Panc1 (cell line): ENCODE results near the gene MAP6. TPM values are rescaled to one million over a fixed set of nuclear protein-coding genes. Genes with fewer than 3 reads are reported as not detected.
"Not testable (repeated sequence)": the region's sequence is repeated elsewhere in the genome, so short reads cannot be mapped to it uniquely, and the experiment has no call there.

Experiments used
- ATAC-seq: fragments of 200-7000 bp; cut with Tn5 transposase; 2 replicates; pipeline ENCODE4 v1.9.1; 2020; ENCODE audit warnings: mild to moderate bottlenecking, moderate library complexity
- BruUV-seq: library from RNA; stranded (reverse); fragments of 400-500 nt; replicated peaks from 2 replicates; lab custom pipeline; 2021; lab: Mats Ljungman, UMichigan
- CTCF ChIA-PET: fragments of 300-600 bp; sonication (Branson Sonifier 250); formaldehyde crosslinking; loops from one replicate; lab custom pipeline; 2022; ENCODE audit warnings: antibody characterized with exemption; lab: Charles Lee
- POLR2A ChIA-PET: fragments of 300-600 bp; sonication (Branson Sonifier 250); formaldehyde crosslinking; loops from one replicate; lab custom pipeline; 2022; ENCODE audit warnings: antibody characterized with exemption; lab: Charles Lee
- DNase-seq: peaks from one replicate; pipeline ENCODE4 v3.0.0-alpha.2; 2010; ENCODE audit warnings: low read depth, low spot score
- H3K27ac ChIP-seq: 2 replicates; pipeline ENCODE4 v1.5.1; 2011; ENCODE audit warnings: mild to moderate bottlenecking, low read length, inconsistent platforms
- H3K27me3 ChIP-seq: fragments of 200-500 bp; sonication (Bioruptor generic); 2 replicates; pipeline ENCODE4 v1.6.0; 2014; ENCODE audit warnings: low read length, inconsistent platforms; ENCODE audit not compliant: control insufficient read depth, insufficient read depth
- H3K36me3 ChIP-seq: fragments of 200-500 bp; sonication (Bioruptor generic); 2 replicates; pipeline ENCODE4 v1.5.1; 2014; ENCODE audit warnings: inconsistent platforms, mild to moderate bottlenecking, low read length, moderate library complexity; ENCODE audit not compliant: control insufficient read depth, insufficient read depth
- H3K4me1 ChIP-seq: 2 replicates; pipeline ENCODE4 v1.5.1; 2011; ENCODE audit warnings: inconsistent platforms, mild to moderate bottlenecking, low read length, moderate library complexity; ENCODE audit not compliant: control insufficient read depth, insufficient read depth
- H3K4me3 ChIP-seq, 2 experiments: 2 replicates each; pipeline ENCODE4 v1.5.1; 2011 to 2012; ENCODE audit warnings: low read depth in 2 of 2, low read length in 2 of 2, mild to moderate bottlenecking in 2 of 2, inconsistent platforms in 1 of 2, moderate library complexity in 1 of 2
- H3K9me3 ChIP-seq: fragments of 200-500 bp; sonication (Bioruptor generic); 2 replicates; pipeline ENCODE4 v1.5.1; 2014; ENCODE audit warnings: low read depth, mild to moderate bottlenecking, inconsistent platforms, low read length, moderate library complexity; ENCODE audit not compliant: control insufficient read depth, insufficient read depth
- POLR2AphosphoS5 ChIP-seq: IDR thresholded peaks from 2 replicates; pipeline ENCODE4 v1.6.1; 2012; ENCODE audit warnings: mild to moderate bottlenecking, low read depth, low read length, moderate library complexity
- SIN3A ChIP-seq: IDR thresholded peaks from 2 replicates; pipeline ENCODE4 v1.6.1; 2012; ENCODE audit warnings: low read depth, mild to moderate bottlenecking, low read length, moderate library complexity, borderline replicate concordance; ENCODE audit not compliant: insufficient read depth
- TCF7L2 ChIP-seq: IDR thresholded peaks from 2 replicates; pipeline ENCODE4 v1.6.1; 2011; ENCODE audit warnings: mild to moderate bottlenecking, low read depth, low read length, inconsistent platforms
- in situ Hi-C: cut with HindIII; loops from 2 replicates; pipeline ENCODE4 v1.10.0; 2016; ENCODE audit warnings: low sequenced_read_pairs, low pct_unique_long_range_greater_than_20kb
- intact Hi-C: fragments of 100-400 bp; cut with micrococcal nuclease; formaldehyde crosslinking; loops from one replicate; pipeline ENCODE4 v1.10.0; 2022; ENCODE audit not compliant: unreplicated experiment
- total RNA-seq: library from RNA; stranded (reverse); gene quantifications from one replicate; pipeline ENCODE4 v1.2.1, GENCODE V29; 2021; ENCODE audit not compliant: unreplicated experiment
- TF ChIP-seq, protein P1 (sequence below), 2 experiments: IDR thresholded peaks; 2 replicates each; pipeline ENCODE4 v1.6.1; 2011 to 2012; ENCODE audit warnings: low read depth in 2 of 2, control low read depth in 1 of 2, low read length in 1 of 2, mild to moderate bottlenecking in 1 of 2, moderate library complexity in 1 of 2; ENCODE audit not compliant: insufficient read depth in 1 of 2
- TF ChIP-seq, protein P2 (sequence below): fragments of 450-650 bp; IDR thresholded peaks from 2 replicates; pipeline ENCODE4 v1.5.1; 2017; ENCODE audit warnings: mild to moderate bottlenecking

Gene MAP6
- total RNA-seq, 1 experiment from 2014 or later = 0.21 TPM

GRCh38 chr11:75689863-75690609 lies 21.2 kb upstream of the MAP6 start:
- intact Hi-C loops (no loop called here), in situ Hi-C loops (no loop called here)
- Histone ChIP-seq H3K9me3 (no peaks in the 10 kb centered on the region), H3K27me3 (peaks cover 5% of the 10 kb centered on the region; the same call in 1 of the 2 replicates), H3K4me3 (no peak overlapping the region), H3K27ac (no peak overlapping the region), H3K36me3 (no peaks in the 10 kb centered on the region), H3K4me1 (no peaks in the 10 kb centered on the region)
- POLR2A ChIA-PET = interaction anchor here (0.6 kb wide), 1 partner anchor 28 kb away, joined by 4 read pairs; no protein-coding TSS in a partner anchor
- ATAC-seq (no peak), DNase-seq (no peak)
- TF ChIP-seq SIN3A (no peak), POLR2AphosphoS5 (no peak), TCF7L2 (no peak)
- TF ChIP-seq, protein P1, sequence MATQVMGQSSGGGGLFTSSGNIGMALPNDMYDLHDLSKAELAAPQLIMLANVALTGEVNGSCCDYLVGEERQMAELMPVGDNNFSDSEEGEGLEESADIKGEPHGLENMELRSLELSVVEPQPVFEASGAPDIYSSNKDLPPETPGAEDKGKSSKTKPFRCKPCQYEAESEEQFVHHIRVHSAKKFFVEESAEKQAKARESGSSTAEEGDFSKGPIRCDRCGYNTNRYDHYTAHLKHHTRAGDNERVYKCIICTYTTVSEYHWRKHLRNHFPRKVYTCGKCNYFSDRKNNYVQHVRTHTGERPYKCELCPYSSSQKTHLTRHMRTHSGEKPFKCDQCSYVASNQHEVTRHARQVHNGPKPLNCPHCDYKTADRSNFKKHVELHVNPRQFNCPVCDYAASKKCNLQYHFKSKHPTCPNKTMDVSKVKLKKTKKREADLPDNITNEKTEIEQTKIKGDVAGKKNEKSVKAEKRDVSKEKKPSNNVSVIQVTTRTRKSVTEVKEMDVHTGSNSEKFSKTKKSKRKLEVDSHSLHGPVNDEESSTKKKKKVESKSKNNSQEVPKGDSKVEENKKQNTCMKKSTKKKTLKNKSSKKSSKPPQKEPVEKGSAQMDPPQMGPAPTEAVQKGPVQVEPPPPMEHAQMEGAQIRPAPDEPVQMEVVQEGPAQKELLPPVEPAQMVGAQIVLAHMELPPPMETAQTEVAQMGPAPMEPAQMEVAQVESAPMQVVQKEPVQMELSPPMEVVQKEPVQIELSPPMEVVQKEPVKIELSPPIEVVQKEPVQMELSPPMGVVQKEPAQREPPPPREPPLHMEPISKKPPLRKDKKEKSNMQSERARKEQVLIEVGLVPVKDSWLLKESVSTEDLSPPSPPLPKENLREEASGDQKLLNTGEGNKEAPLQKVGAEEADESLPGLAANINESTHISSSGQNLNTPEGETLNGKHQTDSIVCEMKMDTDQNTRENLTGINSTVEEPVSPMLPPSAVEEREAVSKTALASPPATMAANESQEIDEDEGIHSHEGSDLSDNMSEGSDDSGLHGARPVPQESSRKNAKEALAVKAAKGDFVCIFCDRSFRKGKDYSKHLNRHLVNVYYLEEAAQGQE (IDR thresholded peaks at IDR 0.05; ENCODE audit: insufficient read depth in 1 of 2, low read depth in 2 of 2, low read length in 1 of 2) = no peak
- TF ChIP-seq, protein P2, sequence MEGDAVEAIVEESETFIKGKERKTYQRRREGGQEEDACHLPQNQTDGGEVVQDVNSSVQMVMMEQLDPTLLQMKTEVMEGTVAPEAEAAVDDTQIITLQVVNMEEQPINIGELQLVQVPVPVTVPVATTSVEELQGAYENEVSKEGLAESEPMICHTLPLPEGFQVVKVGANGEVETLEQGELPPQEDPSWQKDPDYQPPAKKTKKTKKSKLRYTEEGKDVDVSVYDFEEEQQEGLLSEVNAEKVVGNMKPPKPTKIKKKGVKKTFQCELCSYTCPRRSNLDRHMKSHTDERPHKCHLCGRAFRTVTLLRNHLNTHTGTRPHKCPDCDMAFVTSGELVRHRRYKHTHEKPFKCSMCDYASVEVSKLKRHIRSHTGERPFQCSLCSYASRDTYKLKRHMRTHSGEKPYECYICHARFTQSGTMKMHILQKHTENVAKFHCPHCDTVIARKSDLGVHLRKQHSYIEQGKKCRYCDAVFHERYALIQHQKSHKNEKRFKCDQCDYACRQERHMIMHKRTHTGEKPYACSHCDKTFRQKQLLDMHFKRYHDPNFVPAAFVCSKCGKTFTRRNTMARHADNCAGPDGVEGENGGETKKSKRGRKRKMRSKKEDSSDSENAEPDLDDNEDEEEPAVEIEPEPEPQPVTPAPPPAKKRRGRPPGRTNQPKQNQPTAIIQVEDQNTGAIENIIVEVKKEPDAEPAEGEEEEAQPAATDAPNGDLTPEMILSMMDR = no peak
- no TSS peak for BruUV-seq
- CTCF ChIA-PET = no interaction called here

DNA sequence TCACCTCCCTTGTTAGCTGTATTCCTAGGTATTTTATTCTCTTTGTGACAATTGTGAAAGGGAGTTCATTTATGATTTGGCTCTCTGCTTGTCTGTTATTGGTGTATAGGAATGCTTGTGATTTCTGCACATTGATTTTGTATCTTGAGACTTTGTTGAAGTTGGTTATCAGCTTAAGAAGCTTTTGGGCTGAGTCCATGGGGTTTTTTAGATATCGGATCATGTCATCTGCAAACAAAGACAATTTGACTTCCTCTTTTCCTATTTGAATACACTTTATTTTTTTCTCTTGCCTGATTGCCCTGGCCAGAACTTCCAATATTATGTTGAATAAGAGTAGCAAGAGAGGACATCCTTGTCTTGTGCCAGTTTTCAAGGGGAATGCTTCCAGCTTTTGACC lies 15.0 kb upstream of the MAP6 start:
- ATAC-seq, POLR2A ChIA-PET: not testable (repeated sequence)

GRCh38 chr11:75679566-75679965 lies 10.7 kb upstream of the MAP6 start:
- DNase-seq (no peak), ATAC-seq (no peak)
- H3K4me3 ChIP-seq = no peak overlapping the region
- H3K27ac ChIP-seq = no peak overlapping the region
- intact Hi-C loops = no loop called here
- TF ChIP-seq POLR2AphosphoS5 (no peak), SIN3A (no peak), TCF7L2 (no peak)
- TF ChIP-seq, protein P1 (IDR thresholded peaks at IDR 0.05; ENCODE audit: insufficient read depth in 1 of 2, low read depth in 2 of 2, low read length in 1 of 2) = no peak
- TF ChIP-seq, protein P2 = no peak
- H3K9me3 ChIP-seq = no peaks in the 10 kb centered on the region
- H3K4me1 ChIP-seq = no peaks in the 10 kb centered on the region
- no TSS peak for BruUV-seq
- no peaks in the 10 kb centered on the region for H3K36me3 ChIP-seq
- in situ Hi-C loops = no loop called here
- ChIA-PET POLR2A (no interaction called here), CTCF (no interaction called here)
- H3K27me3 ChIP-seq = peaks cover 27% of the 10 kb centered on the region

More for the DNA sequence above, 15.0 kb upstream of the MAP6 start:
- H3K27me3 ChIP-seq = peaks cover 16% of the 10 kb centered on the region
- H3K27ac ChIP-seq, H3K4me3 ChIP-seq, in situ Hi-C loops, H3K4me1 ChIP-seq, BruUV-seq, CTCF ChIA-PET, intact Hi-C loops, H3K9me3 ChIP-seq, H3K36me3 ChIP-seq, DNase-seq: not testable (repeated sequence)
